Renal cortical epithelial cell (primary cell): ENCODE results near the gene GOPC. TPM values are rescaled to one million over a fixed set of nuclear protein-coding genes. Genes with fewer than 3 reads are reported as not detected.

Experiments
- DNase-seq: peaks from one replicate; pipeline ENCODE4 v3.0.0-alpha.2; 2011; ENCODE audit warnings: low read depth
- total RNA-seq: library from RNA; depleted of rRNA; stranded (reverse); fragments of >200 nt; gene quantifications from 2 replicates; pipeline ENCODE4 v1.2.3, GENCODE V29; 2014

GOPC gene
- total RNA-seq, 1 donor from 2014 or later, result 50.6 TPM

- no peak for DNase-seq
Observed at GRCh38 chr6:117595099-117595923, 7.0 kb downstream of the GOPC start.

DNA sequence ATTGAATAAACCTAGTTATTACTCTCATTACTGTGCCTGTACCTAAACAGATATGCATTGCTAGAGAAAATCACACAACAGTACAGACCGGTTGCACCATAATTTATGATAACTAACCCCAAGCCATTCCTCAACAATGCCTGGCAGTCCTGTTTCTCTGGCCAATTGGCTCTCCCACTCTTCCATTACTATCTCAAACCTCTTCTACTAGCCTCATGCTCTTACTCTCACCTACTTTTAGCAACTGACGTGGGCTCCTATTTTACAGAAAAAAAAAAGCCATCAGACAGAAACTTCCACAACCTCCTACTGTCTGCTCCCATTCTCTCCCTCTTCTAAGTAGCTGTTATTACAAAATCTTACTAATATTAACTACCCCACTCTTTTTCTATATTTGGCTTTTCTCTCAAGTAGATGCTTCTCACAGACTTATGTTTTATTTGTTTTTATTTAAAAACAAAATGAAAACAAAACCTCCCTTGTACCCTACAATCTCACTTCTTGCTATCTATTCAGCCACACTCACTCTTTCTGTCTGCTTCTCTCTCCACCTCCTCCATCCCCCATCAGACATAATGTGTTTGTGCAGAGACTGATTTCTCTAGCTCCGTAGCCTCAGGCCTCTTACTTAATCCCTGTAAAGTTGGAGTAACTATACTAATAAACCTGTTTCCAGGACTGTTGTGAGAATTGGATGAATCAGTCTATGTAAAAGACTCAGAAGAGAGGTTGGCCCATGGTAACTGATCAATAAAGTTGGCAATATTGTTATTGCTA, 9.1 kb downstream of the GOPC start:
- DNase-seq, result peak; percentile 34

GRCh38 chr6:117591405-117591804, 10.9 kb downstream of the GOPC start:
- DNase-seq, result no peak

- no peak for DNase-seq
Observed at GRCh38 chr6:117590447-117590846, 11.9 kb downstream of the GOPC start.

DNA sequence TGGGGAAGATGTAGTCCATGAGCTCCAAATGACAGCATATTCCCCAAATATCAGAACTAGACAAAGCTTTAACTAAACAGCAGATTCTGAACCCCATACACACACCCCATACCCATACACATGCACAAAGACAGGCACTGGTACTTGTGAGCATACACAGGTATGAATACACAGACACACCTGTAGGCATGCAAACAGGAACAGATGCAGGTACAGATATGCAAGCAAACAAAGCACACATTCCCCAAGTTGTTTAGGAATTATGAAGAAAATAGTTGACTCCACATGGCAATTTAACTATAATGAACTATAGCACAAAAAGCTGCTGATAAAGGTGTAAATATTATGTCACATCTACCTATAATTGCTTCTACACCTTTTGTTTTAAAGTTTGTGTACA, 16.7 kb downstream of the GOPC start:
- no peak for DNase-seq

DNA sequence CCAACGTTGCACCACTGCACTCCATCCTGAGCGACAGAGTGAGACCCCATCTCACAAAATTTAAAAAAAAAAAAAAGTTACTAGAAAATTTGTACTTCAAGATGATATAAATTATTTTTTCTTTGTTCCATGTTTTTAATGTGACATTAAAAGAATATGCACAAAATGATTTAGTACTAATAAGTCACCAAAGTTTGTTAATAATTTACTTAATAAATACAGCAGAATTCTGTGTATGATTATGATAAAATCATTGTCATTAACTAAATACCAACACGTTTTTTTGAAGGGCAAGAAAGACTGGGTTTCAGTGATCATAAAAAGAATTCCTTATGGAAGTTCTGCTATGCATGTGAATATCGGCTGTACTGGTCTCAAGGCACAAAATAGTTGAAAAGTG, 28.1 kb downstream of the GOPC start:
- DNase-seq, result no peak

DNA sequence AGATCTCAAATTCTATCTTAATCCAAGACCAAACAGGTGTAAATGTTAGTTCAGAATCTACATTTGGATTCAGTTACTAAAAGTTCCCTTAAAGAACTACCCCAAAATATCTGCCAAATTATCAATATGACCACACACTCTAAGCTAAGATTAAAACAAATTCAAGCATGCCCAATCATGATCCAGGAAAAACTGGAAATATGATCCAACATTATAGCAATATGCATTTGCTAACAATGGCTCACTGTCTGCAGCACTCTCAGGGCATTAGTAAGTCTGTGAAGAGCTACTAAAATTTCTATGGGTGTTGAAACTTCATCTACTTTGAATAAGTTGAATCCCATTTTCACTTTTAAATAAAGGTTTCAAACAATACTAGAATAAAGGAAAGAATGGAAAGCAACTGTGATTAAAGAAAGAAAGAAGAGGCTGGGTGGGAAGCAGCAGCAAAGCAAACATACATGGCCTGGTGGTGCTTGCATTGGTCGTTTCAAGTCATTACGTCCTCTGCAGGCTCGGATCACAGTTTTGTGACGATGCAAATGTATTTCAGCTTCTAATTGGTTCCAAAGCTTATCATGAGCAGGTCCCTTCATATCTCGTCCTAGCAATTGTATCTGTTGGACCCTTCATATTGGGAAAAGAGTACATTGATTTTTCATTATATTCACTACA, 29.2 kb downstream of the GOPC start:
- DNase-seq, result no peak

DNA sequence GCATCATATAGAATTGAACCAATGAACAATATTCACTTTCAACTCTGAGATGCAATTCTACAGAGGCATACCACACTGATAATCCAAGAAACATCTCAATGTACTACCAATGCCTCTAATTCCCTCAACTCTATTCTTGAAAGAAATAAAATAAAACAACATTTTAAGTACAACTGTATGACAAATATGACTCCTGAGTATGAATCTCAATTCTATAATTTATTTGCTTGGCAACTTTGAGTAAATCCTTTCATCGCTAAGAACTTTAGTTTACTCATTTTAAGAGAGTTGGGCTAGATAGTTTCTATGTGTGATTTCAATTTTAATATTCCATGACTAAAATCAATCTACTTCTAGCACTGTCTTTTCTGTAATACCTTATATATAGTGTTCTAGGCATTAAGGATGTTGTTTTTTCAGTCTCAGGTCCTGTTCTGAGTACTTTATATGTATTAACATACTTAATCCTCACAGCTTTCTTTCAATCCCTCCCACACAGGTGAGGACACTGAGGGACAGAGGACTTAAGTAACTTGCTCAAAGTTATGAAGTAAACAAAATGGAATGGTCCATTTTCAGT, 33.4 kb downstream of the GOPC start:
- DNase-seq, result no peak

DNA sequence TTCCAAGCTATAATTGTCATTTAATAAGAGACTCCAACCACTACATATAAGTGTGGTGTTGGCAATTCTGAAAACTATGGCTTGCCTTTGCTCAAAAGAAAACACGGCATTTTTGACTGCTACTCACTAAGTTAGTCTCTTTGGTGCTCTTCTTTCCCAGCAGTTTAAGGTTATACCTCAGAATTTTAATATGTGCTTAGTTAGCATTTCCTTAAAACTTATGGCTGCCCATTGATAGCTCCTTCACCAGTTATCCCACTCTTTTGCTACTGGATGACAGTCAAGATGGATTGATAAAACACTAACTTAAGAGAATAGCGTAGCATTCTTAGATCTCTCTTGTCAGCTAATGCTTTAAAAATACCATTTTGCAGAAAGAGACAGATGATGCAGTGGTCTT, 34.1 kb downstream of the GOPC start:
- no peak for DNase-seq

- DNase-seq, result no peak
Observed at GRCh38 chr6:117564681-117565080, 37.6 kb downstream of the GOPC start.

DNA sequence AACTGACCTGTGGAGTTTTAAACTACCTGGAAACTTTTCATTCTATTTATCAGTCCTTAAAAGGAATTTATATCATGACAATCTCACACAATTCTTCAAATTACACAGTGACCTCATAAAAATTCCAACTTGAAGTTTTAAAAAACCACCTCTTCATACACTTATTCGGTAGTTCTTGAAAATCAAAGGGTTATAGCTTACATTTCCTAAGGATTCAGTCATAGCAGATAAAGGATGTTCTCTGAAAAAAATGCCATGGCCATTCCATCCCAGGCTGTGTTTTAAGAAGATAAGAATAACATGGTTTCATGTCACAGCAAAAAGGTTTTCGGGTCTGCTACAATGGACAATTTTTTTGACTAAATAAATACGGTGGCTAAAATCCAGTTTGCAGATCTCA, 41.2 kb downstream of the GOPC start:
- no peak for DNase-seq

GRCh38 chr6:117559299-117559698, 43.0 kb downstream of the GOPC start:
- no peak for DNase-seq

- no peak for DNase-seq
Observed at GRCh38 chr6:117558818-117559217, 43.5 kb downstream of the GOPC start.

- DNase-seq, result no peak
Observed at GRCh38 chr6:117557951-117558350, 44.4 kb downstream of the GOPC start.

GRCh38 chr6:117555882-117556498, 46.3 kb downstream of the GOPC start:
- DNase-seq, result peak; percentile 19

DNA sequence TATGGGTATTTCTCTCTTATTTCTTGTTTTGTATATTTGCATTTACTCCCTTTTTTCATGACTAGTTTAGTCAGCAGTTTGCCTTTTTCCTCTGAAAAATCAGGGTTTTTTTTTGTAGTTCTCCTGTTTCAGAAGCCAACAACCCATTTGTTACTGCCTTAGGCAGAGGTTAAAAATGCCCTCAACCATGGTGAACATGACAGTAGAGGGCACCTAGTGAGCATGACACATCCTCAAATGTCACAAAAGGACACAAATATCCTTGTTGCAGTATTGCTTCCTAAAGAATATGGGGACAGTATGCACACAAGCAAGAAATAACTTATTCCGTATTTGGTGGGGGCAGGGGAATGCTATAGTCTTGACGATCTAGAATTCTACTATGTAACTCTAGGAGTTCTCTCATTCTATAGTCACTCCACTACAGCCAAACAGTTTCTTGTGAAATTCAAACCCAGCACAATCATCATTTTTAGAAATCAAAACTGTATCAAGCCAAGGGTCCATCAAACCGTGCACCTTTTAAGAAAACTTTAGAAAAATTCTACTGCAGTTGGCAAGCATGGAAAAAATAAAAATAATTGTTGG, 47.0 kb downstream of the GOPC start:
- DNase-seq, result peak; percentile 8

GRCh38 chr6:117553142-117553541, 49.2 kb downstream of the GOPC start:
- no peak for DNase-seq

DNA sequence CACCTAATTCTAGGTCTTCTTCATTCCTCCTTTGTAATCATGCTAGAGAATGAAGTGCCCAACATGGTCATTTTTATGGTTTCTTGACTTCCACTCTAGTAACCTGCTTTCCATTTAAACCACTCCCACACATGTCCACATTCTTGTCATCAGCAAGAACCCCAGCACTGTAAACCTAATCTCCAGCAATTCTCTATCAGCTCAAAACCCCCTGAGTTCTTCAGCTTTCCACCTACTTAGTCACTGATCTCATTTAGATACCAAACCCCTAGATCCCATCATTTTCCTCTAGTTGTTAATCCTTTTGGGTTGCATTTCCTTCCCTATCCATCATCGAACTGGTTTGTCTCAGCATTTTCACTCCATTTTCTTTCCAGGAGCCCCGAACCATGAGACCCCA, 49.7 kb downstream of the GOPC start:
- no peak for DNase-seq

GRCh38 chr6:117550618-117551242, 51.6 kb downstream of the GOPC start:
- DNase-seq, result no peak

- DNase-seq, result no peak
Observed at GRCh38 chr6:117550078-117550600, 52.2 kb downstream of the GOPC start.

GRCh38 chr6:117549611-117550010, 52.7 kb downstream of the GOPC start:
- DNase-seq, result peak; percentile 12
